GM18511 (cell line): ENCODE data around the gene FAT1.

Source experiments
- ATAC-seq: cut with Tn5 transposase; IDR thresholded peaks from one replicate; pipeline ENCODE4 v1.9.1; 2021; ENCODE audit warnings: mild to moderate bottlenecking, moderate library complexity; ENCODE audit not compliant: unreplicated experiment

The FAT1 gene

DNA sequence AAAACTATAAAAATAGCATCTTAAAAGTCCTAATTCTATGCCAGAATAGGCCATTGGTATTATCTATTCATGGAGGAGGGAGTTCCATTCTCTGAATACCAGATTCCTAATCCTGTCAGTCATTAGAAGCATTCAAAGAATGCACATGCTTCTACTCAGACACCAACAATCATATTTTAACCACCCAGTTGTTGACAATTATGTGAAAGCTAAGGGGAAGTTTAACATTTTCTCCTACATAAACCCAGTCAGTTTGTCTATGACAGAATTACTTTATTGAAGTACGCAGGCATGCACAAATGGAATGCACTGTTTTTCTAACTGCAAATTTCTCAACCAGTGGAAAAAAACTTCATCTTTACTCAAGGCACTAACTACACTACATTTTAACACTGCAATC is 98.7 kb downstream of the FAT1 start:
- ATAC-seq: no peak

DNA sequence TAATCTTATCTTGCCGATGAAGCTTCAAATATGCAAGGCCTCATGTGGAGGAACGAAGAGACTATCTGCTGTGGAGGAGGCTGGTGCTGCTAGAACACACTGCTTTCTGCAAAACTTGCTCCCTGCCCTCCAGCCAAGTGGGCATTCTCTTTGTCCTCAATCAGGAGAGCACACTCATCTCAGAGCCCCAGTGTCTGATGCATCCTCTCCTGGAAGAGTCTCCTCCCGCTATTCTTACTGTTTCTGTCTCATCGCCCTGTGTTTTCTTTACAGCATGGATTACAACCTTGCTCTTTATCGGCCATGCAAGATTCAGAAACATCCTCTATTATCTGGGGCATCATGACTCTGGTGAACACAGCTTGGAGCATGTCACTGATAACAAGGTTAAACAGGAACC is 100.1 kb downstream of the FAT1 start:
- ATAC-seq: no peak

DNA sequence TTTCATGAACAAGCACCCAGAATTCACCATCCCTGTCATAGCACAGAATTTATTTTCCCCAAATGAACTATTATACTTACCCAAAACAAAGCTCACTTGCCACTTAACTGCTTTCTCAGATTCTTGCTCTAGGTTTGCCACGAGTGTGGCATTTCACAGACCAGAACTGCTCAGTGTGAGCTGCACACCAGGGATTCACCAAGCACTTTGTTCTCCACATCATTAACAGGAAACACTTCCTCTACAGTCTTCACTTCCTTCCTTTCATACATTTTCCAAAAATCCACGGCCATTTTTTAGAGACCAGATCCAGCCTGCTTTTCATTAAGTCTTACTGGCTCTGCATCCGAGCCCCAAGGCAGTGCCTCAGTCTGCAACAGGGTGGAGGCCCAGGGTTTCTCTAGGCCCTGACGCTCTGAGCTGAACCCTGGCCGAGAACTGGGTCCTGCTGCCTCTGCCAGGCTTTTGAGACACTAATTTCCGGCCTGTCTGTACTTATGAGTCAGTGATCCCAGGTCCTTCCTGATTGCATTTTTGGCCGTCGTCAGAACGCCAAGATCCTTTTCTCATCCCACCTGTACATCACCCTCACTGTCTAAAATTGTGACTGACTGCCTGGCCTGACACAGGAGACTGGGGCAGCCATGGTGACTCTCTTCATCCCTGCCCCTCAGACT is 100.7 kb downstream of the FAT1 start:
- no peak for ATAC-seq

DNA sequence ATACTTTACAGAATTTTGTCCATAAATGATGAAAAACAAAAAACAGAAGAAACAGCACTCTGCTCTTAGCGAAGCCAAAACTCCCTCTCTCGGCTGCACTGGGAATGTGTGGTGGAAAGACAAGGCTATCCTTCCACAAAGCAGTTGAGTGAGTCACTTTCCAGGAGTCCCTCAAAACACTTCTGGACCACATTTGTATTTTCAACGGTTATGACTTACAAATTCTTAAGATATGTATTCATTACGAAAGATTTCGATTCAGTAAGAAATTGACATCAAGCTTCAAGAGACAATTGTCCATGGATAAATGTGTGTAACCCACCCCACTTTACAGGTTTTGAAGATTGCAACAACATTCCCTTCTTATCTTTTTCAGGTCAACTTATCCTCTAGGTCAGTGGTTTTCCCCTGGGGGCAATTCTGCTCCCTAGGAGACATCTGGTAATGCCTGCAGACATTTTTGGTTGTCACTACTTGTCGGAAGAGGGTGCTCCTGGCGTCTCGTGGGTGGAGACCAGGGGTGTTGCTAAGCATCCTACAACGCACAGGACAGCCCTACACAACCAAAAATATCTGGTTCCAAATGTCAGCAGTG is 101.6 kb downstream of the FAT1 start:
- ATAC-seq: no peak

DNA sequence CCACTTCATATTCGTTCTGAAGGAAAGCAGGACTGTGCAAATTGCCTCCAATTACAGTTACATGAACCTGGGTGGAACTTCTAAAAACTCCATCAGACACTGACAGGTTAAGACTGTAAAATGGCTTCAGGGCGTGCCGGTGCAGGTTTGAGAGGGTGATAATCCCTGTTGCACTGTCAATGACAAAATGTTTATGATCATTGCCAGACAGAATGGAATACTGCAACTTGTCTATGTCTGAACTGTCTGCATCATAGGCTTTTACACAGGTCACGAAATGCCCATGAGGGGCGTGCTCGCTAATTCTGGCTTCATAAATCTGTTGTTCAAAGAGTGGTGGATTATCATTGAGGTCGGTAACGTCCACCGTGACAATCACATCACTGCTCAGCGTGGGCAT is 104.6 kb downstream of the FAT1 start:
- ATAC-seq: no peak

DNA sequence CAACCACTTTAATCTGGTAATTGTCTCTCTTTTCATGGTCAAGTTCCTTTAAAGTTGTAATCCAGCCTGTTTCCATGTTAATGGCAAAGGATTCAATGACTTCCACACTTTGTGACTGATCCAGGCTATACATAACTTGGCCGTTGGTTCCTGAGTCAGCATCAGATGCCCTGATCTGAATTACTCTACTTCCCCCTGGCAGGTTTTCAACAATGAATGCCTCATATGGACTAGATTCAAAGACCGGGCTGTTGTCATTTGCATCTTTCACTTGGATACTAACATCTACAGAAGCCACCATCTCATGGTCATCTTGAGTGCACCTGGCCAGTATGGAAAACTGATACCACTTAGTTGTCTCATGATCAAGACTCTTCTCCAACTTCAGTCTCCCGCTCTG is 105.7 kb downstream of the FAT1 start:
- ATAC-seq: no peak

DNA sequence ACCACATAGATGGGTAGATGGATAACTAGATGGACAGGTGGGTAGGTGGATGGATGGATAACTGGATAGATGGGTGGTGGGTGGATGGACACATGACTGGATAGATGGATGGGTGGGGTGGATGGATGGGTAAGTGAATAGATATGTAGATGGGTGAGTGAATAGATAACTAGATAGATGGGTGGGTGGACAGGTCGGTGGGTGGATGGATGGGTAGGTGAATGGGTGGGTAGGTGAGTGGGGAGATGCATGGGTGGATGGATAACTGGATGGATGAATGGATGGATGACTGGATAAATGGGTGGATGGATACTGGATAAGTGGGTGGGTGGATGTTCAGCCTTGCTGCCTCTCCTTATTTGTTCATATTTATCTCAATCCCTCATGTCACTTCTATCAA is 116.2 kb downstream of the FAT1 start:
- no peak for ATAC-seq

DNA sequence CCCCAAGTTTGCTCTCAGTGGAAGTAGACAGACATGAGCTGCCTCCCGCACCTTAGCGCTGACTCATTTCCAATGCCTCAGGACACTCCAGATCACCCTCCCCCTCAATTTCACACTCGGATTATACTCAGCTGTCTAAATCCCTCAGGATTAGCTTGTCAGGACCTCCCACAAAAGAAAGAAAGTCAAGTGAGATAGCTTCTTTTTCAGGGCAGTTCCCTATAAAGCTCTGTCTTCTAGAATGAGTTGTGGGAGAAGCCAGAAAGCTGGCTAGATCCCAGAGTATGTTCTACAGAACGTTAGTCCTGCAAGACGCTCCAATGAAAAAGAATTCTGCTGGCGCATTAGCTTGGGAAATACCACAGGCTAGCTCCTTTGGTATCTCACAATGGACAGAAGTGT is 117.1 kb downstream of the FAT1 start:
- ATAC-seq: no peak

DNA sequence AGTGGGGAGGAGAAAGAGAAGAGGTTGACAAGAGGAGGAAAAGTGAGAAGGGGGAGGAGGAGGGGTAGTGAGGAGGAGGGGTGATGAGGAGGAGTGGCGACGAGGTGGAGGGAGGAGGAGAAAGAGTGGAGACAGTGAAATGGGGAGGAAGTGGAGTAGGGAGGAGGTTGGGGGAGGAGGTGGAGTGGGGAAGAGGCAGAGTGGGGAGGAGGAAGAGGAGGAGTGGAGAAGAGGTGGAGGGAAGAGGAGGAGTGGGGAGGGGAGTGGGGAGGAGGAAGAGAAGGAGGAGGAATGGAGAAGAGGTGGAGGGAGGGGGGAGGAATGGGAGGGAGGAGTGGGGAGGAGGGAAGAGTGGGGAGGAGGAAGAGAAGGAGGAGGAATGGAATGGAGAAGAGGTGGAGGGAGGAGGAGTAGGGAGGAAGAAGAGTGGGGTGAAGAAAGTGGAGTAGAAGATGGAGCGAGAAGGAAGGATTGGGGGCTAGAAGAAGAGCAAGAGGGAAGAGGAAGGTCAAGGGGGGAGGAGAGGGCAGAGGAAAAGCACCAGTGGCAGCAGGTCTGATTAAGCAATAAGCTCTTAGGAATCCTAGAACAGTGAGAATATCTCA is 118.3 kb downstream of the FAT1 start:
- no peak for ATAC-seq

DNA sequence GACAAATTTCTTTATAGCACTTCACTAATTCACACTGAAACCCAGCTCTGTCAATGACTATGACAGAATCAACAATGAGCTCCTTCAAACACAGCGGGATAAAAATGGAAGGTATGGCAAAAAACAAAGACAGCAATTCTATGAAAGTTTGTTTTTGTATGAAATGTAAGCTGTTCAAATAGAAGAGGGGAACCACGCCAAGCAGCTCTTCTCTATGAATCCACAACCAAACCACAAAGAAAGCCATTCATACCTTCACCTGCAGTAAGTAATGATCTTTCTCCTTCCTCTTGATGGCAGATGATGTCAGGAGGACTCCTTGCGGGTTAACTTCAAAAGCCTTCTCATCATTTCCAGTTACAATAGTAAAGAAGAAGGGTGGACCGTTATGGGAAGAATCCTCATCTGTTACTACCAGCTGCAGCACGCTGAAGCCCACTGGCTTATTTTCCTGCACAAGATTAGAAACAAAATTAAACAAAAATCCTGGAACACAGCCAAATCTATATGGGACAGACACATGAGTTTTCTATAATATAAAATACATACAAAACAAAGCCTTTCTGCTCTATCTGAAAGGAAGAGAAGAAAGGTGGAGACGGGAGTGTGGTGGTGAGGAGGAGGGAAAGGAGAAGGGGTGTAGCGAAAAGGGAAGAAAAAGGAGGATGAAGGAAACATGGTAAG is 119.4 kb downstream of the FAT1 start:
- no peak for ATAC-seq

DNA sequence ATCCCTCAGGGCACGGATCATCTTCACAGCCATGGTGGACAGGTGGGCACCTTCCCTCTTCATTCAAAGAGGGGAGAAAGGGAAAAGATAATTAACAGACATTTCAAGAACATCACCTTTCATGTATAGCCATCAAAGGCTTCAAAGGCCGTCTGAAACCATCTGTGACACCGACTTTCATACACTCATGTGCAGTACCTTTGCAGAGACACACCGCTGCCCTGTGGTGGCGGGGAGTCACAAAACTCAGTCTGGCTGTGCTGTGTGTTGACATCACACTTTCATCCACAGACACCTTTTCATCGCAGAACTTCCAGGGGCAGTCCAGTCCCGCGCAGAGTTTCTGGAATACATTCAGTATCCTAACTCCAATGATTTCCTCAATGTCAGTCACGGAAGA is 120.7 kb downstream of the FAT1 start:
- no peak for ATAC-seq

DNA sequence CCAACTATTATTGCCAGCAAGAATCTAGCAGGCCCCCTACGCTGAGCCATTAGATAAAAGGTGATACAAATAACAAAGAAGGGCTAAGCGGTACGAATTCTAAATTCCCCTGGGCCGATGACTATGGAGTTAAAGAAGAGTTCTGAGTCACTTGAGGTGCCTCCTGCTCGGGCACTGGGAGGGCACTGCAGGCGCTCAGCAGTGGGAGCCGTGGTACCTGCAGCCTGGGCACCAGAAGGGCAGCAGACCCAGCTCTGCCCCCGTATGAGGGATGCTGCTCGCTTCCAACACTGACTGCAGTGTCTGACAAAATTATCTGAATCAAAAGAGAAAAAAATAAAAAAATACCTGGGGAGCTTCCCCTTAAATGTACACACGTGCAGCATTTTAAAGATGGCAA is 124.2 kb downstream of the FAT1 start:
- ATAC-seq: no peak

DNA sequence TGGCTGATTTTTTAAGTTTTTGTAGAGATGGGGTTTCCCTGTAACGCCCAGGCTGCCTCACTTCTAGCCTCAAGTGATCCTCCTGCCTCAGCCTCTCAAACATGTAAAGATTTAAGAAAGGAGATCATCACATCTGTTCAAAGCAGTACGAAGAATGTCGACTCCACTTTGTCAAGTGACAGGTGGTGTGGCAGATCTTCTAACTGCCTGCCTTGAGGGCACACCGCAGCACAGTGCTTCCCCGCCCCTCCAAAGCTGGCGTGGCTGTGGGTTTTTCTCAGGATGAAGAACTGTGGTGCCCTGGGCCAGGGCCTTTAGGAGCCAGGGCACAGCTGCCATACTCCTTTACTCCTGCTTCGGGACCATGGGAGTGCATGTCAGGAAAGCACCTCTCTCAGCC is 125.0 kb downstream of the FAT1 start:
- no peak for ATAC-seq

DNA sequence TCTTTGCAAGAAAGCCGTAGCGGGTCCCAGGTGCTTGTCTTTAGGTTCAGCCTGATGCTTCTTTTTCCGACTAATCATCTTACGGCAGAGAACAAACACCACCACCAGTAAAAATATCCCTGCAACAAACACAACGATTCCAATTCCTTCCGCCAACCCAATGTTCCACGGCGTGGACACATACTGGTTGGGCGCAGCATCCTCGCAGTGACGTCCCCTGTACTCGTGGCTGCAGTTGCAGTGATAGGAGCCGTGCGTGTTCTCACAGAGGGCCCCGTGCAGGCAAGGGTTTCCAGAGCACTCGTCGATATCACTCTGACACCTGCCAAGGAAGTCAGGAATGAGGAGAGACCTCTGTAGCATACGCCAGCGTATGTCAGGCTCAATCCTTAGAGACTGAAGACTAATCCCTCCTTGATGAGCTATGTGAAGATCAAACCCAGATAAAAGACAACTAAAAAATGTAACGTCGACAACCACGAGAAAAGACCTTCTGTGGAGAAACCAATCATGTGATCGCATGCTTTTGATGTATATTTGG is 126.7 kb downstream of the FAT1 start:
- no peak for ATAC-seq

DNA sequence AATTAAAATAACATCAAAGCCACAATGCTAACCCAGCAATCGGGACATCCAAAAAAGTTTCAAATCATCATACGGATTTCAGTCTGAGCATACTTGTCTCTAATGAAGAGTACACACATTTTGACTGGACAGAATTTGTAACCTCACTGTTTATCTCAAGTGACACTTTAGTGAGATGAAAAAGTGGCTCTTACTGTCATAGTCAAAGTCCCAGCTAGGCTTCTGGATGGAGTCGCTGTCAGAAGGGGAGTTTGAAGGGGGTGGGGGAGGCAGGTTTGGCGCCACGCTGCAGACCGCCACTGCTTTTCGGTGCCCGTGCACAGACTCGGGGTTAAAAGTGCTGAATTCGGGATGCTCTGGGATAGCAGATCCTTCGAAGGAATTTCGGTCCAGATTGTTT is 127.3 kb downstream of the FAT1 start:
- ATAC-seq: no peak

DNA sequence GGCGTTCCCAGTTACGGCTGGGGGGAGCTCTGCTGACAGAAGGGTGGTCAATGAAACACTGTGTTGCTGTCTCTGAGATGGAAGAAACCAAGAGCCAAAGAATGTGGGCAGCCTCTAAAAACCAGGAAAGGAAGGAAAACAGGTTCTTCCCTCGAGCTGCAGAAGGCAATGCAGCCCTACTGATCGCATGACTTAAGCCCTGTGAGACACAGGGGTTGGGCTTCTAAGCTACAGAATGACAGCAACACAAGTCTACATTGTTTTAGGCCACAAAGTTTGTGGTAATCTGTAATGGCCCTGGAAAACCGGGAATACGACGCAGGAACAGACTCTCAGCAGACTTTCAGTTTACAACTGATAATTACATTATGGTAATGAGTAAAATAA is 130.1 kb downstream of the FAT1 start:
- ATAC-seq: no peak

DNA sequence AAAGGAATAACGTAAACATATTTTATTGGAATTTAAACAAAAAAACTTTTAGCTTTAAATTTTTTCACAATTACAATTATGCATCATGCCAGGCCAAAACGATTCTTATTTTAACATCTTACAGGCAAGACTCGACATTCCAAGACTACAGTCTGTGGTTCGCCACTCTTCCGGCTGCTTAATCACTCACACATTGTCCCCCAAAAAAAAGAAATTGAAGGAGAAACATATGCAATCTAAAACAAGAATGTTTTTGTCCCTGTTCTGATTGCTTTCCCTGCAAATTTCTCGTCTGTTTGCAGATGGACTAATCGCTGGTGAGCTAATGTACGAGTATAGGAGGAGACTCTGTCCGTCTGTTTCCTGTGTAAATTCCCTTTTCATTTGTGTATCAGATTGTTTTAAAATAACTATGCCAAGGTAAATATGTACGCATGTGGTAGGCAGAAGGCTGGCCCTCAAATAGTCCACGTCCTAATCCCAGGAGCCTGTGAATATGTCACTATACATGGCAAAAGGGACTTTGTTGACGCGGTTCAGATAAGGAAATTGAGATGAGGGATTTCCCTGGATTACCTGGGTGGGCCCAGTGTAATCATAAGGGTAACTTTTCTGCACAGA is 130.6 kb downstream of the FAT1 start:
- ATAC-seq: no peak

DNA sequence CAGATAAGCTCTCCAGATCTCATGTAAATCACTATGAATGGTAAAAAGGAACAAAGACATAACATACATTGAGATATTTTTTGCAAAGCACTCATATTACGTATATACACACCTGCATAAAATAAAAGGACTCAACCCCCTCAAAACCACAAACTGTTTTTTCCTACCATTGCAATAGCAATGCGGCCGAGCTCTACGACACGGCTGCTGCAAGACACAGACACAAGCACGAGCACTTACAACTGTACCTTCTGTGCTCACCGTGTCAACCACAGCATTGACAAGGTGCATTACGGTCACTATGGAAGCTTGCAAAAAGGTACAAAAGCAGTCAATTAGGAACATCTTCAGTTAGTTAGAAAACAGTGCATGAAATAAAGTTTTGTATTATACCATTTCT is 131.2 kb downstream of the FAT1 start:
- ATAC-seq: no peak

DNA sequence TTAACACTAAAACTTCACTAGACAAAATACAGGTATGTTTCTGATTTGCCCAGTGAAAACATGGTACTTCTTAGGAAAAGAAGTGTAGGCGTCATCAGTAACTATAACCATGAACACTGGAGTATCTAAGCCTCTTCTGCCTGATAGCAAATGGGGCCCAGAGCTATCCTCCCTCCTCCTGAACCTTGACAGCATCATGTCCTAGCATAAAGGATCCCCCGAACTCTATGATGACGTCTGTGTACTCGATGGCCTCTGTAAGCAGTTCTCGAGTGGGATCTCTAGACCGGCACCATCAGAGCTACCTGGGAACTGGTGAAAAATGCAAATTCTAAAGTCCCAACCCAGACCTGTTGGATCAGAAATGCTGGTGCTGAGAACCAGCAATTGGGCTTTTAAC is 132.0 kb downstream of the FAT1 start:
- ATAC-seq: no peak

DNA sequence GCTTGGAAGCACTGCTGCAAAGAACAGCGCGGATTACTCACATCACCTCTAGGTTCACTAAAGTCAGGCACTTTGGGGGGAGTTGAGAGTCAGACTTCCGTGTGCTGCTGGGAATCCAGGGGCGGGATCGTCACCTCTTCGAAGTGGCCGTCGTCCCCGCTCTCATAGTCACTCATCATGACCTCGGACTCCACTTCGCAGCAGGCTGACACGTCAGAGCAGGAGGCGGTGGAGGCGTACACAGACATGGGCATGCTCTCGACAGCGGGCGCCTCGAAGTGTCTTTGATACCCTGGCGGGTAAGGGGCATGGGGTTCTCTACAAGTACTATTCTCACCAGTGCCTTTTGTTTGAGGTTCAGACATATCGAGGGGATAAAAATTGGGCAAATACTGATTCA is 135.2 kb downstream of the FAT1 start:
- no peak for ATAC-seq

DNA sequence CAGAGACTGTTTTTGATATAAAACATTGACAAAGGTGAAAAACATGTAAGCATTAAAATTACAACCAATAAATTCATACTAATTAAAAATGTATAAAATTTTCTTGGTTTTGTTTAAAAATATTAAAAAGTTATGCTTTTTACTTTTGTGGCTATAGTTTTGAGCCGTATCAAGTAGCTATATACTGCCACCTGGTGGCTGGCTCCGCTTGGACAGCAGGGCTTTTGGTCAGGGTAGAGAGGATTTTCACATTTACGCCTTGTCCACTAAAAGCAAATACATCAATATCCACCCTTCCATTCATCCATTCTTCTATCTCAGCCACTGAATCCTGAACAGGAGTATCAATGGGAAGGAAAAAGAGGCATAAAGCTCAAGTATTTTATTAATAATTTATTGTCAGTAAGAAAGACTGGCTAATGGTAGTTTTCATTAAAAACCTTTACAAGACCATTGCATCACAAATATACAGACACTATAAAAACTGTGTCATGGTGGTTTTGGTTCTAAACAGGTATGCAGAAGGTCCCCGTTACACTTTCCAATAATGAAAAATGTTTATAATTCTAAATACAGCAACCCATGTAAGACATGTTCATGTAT is 136.1 kb downstream of the FAT1 start:
- ATAC-seq: peak; percentile 80
